HepG2 (cell line): ENCODE results near the gene CLCA1. TPM values are rescaled to one million over a fixed set of nuclear protein-coding genes. Genes with fewer than 3 reads are reported as not detected.

Source experiments
- ATAC-seq: fragments of 200-7000 bp; cut with Tn5 transposase; 3 replicates; pipeline ENCODE4 v1.9.1; 2020; ENCODE audit warnings: mild to moderate bottlenecking, moderate library complexity
- BruUV-seq: library from RNA; stranded (reverse); fragments of 400-500 nt; replicated peaks from 2 replicates; lab custom pipeline; 2021; lab: Mats Ljungman, UMichigan
- CTCF ChIA-PET: fragments of 300-600 bp; formaldehyde crosslinking; extraction: SDS; loops from one replicate; lab custom pipeline; 2021; ENCODE audit warnings: low total read pairs, inconsistent platforms, low intra/inter-chr PET ratio; lab: Yijun Ruan, JAX
- POLR2A ChIA-PET: fragments of 350-600 bp; sonication (Branson Sonifier 250); formaldehyde crosslinking; loops from one replicate; lab custom pipeline; 2020; ENCODE audit warnings: antibody characterized with exemption, inconsistent platforms; lab: Yijun Ruan, JAX
- DNase-seq: peaks from one replicate; pipeline ENCODE4 v3.0.0-alpha.2; 2015; ENCODE audit warnings: low spot score
- FAIRE-seq: peaks from 3 replicates; lab custom pipeline; 2011; peaks lifted over from hg19 to GRCh38; lab: Jason Lieb, UNC
- H2AFZ ChIP-seq: one replicate; pipeline ENCODE4 v1.6.1; 2011; ENCODE audit warnings: low read length, inconsistent platforms
- H3K27ac ChIP-seq: fragments of 300-600 bp; 3 replicates; pipeline ENCODE4 v1.8.0; 2011; ENCODE audit warnings: mixed run types, mild to moderate bottlenecking, mixed read lengths, low read length, inconsistent platforms; ENCODE audit not compliant: insufficient read depth; ENCODE audit errors: extremely low read length
- H3K27me3 ChIP-seq, 2 experiments: fragments of 200-600 bp in 1 of 2; 2 replicates in 1 of 2; 3 replicates in 1 of 2; pipeline versions ENCODE4 v1.6.0 to v1.8.0; 2011; ENCODE audit warnings: low read length in 2 of 2, mild to moderate bottlenecking in 2 of 2, moderate library complexity in 2 of 2, inconsistent platforms in 1 of 2; ENCODE audit not compliant: insufficient read depth in 2 of 2, control insufficient read depth in 1 of 2
- H3K36me3 ChIP-seq, 2 experiments: fragments of 200-600 bp in 1 of 2; replicated peaks in 1 of 2; 2 replicates in 1 of 2; 3 replicates in 1 of 2; pipeline versions ENCODE4 v1.5.1 to v1.8.0; 2011; ENCODE audit warnings: low read length in 2 of 2, inconsistent platforms in 1 of 2; ENCODE audit not compliant: insufficient read depth in 2 of 2, control insufficient read depth in 1 of 2
- H3K4me1 ChIP-seq: 2 replicates; pipeline ENCODE4 v1.5.1; 2012; ENCODE audit warnings: low read length, inconsistent platforms; ENCODE audit not compliant: insufficient read depth
- H3K4me2 ChIP-seq: 2 replicates; pipeline ENCODE4 v1.6.0; 2011; ENCODE audit warnings: low read depth, low read length, inconsistent platforms
- H3K4me3 ChIP-seq, 3 experiments: fragments of 200-600 bp in 1 of 3; sonication (generic), shearing (Covaris generic) in 1 of 3; replicated peaks in 1 of 3; 2 replicates each; pipeline ENCODE4 v1.5.1; 2011 to 2016; ENCODE audit warnings: low read length in 3 of 3, inconsistent platforms in 2 of 3, low read depth in 2 of 3, mild to moderate bottlenecking in 2 of 3, control low read depth in 1 of 3, mixed read lengths in 1 of 3; ENCODE audit not compliant: insufficient read depth in 1 of 3
- H3K79me2 ChIP-seq: one replicate; pipeline ENCODE4 v1.6.1; 2011; ENCODE audit warnings: low read length, inconsistent platforms; ENCODE audit not compliant: insufficient read depth
- H3K9ac ChIP-seq: 2 replicates; pipeline ENCODE4 v1.6.0; 2011; ENCODE audit warnings: mild to moderate bottlenecking, low read depth, low read length, inconsistent platforms; ENCODE audit not compliant: insufficient read depth
- H3K9me3 ChIP-seq: 2 replicates; pipeline ENCODE4 v1.5.1; 2012; ENCODE audit warnings: mild to moderate bottlenecking, low read length
- H4K20me1 ChIP-seq: 2 replicates; pipeline ENCODE4 v1.6.0; 2011; ENCODE audit warnings: inconsistent platforms, mild to moderate bottlenecking, low read length, moderate library complexity; ENCODE audit not compliant: insufficient read depth
- EP300 ChIP-seq, 3 experiments: sonication (generic) in 1 of 3; formaldehyde crosslinking in 1 of 3; IDR thresholded peaks; 2 replicates each; pipeline versions ENCODE4 v1.5.1 to v1.6.1; 2011 to 2020; ENCODE audit warnings: low read depth in 2 of 3, low read length in 2 of 3, borderline replicate concordance in 1 of 3, improper control_type of control experiment in 1 of 3, mild to moderate bottlenecking in 1 of 3, missing genetic modification reagents in 1 of 3, moderate library complexity in 1 of 3
- ETV6 ChIP-seq: sonication (generic); formaldehyde crosslinking; conservative IDR thresholded peaks from 2 replicates; pipeline ENCODE4 v1.4.0; 2020; ENCODE audit warnings: missing genetic modification reagents
- KLF11 ChIP-seq: IDR thresholded peaks from 2 replicates; pipeline ENCODE4 v1.6.1; 2016; ENCODE audit warnings: missing compliant biosample characterization
- KLF12 ChIP-seq: sonication (generic); formaldehyde crosslinking; IDR thresholded peaks from 2 replicates; pipeline ENCODE4 v1.4.0; 2020; ENCODE audit warnings: missing genetic modification reagents, borderline replicate concordance
- MIER3 ChIP-seq: IDR thresholded peaks from 2 replicates; pipeline ENCODE4 v1.6.1; 2016; ENCODE audit warnings: missing compliant biosample characterization, borderline replicate concordance
- NPAS2 ChIP-seq: sonication (generic); formaldehyde crosslinking; IDR thresholded peaks from 2 replicates; pipeline ENCODE4 v1.8.0; 2022; ENCODE audit warnings: mild to moderate bottlenecking, missing genetic modification reagents, borderline replicate concordance
- NR1H2 ChIP-seq: sonication (generic); formaldehyde crosslinking; IDR thresholded peaks from 2 replicates; pipeline ENCODE4 v1.8.1; 2022; ENCODE audit warnings: low read depth, missing genetic modification reagents, borderline replicate concordance
- ZFYVE20 ChIP-seq: sonication (generic); formaldehyde crosslinking; IDR thresholded peaks from 2 replicates; pipeline ENCODE4 v1.8.0; 2023; ENCODE audit warnings: low read depth, mild to moderate bottlenecking, moderate library complexity, missing genetic modification reagents, borderline replicate concordance
- WGBS: methylation state at CpG from one replicate; pipeline ENCODE4 v1.1.6; 2017; ENCODE audit warnings: low lambda C conversion rate; 5-methylcytosine and 5-hydroxymethylcytosine counted together
- in situ Hi-C: cut with HindIII; loops from 2 replicates; pipeline ENCODE4 v1.10.0; 2017; ENCODE audit warnings: low pct_unique_long_range_greater_than_20kb; ENCODE audit not compliant: extremely low pct_ligation_motif_present
- intact Hi-C: fragments of 100-400 bp; cut with micrococcal nuclease; formaldehyde crosslinking; loops from one replicate; pipeline ENCODE4 v1.10.0; 2022; ENCODE audit not compliant: unreplicated experiment
- polyA plus RNA-seq, 8 experiments: library from polyadenylated mRNA; depleted of rRNA in 3 of 8; stranded (reverse) in 7 of 8; unstranded in 1 of 8; fragments of >200 nt; fragmentation: Illumina TruSeq in 4 of 8; extraction: Trizol in 4 of 8; gene quantifications; 2 replicates each; pipeline versions ENCODE4 v1.2.1 to v1.2.3, GENCODE V29; 2011 to 2016; ENCODE audit warnings: low read depth in 4 of 8, missing spikeins in 1 of 8, mixed read lengths in 1 of 8; ENCODE audit not compliant: insufficient read depth in 1 of 8
- total RNA-seq, 5 experiments: library from RNA; depleted of rRNA; stranded (reverse); fragments of >200 nt; fragmentation: Illumina TruSeq; extraction: Trizol; gene quantifications; 2 replicates each; pipeline ENCODE4 v1.2.3, GENCODE V29; 2016; ENCODE audit warnings: low read depth in 1 of 5
- TF ChIP-seq, protein P1 (sequence below): sonication (generic); formaldehyde crosslinking; conservative IDR thresholded peaks from 2 replicates; pipeline ENCODE4 v1.8.1; 2023; ENCODE audit warnings: missing genetic modification reagents
- TF ChIP-seq, protein P2 (sequence below): sonication (generic); formaldehyde crosslinking; IDR thresholded peaks from 2 replicates; pipeline ENCODE4 v1.8.0; 2022; ENCODE audit warnings: mild to moderate bottlenecking, missing genetic modification reagents; ENCODE audit not compliant: insufficient replicate concordance
- TF ChIP-seq, protein P3 (sequence below): IDR thresholded peaks from 2 replicates; pipeline ENCODE4 v1.6.1; 2016
- TF ChIP-seq, protein P4 (sequence below): sonication (generic); formaldehyde crosslinking; IDR thresholded peaks from 2 replicates; pipeline ENCODE4 v1.4.0; 2020; ENCODE audit warnings: missing genetic modification reagents

The CLCA1 gene
- total and polyA plus RNA-seq, 2 of the 13 experiments (the other 11 are each of a cell fraction or from before 2014, with no cell fraction given) = not detected

DNA sequence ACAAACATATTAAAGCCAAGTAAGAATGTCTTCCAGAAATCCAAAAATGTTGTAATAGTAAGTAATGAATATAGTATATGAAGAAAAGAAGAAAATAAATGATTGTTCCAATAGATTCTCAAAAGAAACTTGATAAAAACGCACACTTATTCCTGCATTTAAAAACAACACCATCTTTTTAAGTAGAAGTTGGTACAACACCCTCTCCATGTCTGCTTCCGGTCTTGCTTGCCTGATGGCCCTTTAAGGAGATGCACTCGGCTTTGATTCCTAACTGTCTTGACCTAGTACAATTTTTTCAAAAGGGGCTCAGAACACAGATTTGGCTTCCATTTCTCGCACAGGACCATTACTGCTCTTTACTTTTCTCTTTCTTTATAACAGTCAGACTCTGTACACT is 9.0 kb downstream of the CLCA1 start (continued):
- TF ChIP-seq, protein P1, sequence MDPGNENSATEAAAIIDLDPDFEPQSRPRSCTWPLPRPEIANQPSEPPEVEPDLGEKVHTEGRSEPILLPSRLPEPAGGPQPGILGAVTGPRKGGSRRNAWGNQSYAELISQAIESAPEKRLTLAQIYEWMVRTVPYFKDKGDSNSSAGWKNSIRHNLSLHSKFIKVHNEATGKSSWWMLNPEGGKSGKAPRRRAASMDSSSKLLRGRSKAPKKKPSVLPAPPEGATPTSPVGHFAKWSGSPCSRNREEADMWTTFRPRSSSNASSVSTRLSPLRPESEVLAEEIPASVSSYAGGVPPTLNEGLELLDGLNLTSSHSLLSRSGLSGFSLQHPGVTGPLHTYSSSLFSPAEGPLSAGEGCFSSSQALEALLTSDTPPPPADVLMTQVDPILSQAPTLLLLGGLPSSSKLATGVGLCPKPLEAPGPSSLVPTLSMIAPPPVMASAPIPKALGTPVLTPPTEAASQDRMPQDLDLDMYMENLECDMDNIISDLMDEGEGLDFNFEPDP = no peak
- TF ChIP-seq, protein P2, sequence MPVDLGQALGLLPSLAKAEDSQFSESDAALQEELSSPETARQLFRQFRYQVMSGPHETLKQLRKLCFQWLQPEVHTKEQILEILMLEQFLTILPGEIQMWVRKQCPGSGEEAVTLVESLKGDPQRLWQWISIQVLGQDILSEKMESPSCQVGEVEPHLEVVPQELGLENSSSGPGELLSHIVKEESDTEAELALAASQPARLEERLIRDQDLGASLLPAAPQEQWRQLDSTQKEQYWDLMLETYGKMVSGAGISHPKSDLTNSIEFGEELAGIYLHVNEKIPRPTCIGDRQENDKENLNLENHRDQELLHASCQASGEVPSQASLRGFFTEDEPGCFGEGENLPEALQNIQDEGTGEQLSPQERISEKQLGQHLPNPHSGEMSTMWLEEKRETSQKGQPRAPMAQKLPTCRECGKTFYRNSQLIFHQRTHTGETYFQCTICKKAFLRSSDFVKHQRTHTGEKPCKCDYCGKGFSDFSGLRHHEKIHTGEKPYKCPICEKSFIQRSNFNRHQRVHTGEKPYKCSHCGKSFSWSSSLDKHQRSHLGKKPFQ = no peak
- TF ChIP-seq KLF12 (CRISPR knock-in tag) = no peak
- TF ChIP-seq, protein P3, sequence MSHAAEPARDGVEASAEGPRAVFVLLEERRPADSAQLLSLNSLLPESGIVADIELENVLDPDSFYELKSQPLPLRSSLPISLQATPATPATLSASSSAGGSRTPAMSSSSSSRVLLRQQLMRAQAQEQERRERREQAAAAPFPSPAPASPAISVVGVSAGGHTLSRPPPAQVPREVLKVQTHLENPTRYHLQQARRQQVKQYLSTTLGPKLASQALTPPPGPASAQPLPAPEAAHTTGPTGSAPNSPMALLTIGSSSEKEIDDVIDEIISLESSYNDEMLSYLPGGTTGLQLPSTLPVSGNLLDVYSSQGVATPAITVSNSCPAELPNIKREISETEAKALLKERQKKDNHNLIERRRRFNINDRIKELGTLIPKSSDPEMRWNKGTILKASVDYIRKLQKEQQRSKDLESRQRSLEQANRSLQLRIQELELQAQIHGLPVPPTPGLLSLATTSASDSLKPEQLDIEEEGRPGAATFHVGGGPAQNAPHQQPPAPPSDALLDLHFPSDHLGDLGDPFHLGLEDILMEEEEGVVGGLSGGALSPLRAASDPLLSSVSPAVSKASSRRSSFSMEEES (CRISPR knock-in tag) = no peak

DNA sequence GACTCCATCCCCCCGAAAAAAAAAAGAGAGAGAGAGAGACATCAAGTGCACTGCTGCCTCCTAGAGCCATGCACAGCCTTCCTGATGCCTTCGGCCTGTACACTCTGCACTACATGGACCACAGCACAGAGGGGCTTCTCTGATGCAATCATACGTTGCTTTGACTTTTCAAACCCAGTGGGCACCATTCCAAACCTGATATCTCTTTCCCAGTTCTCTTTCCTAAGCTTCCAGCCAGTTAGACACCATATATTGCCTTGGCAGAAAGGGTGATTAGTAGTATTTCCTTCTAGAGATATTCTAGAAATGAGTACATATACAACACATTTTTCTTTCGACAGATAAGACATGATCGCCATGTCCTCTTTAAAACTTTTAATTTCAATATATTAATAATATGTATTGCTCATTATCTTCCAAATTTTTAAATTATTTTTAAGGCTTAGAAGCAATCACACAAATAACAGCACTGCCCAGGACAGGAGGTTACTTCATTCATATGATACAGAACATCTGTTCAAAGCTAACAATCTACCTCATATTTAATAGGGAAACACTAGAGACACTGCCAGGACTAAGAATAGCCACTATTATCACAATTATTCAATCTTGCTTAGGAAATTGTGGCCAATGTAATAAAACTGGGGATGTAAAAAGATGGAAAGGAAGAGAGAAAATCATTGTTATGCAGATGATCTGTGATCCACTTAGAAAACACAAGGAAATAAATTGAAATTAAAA is 9.9 kb downstream of the CLCA1 start:
- Histone ChIP-seq H3K27me3 (no peaks in the 10 kb centered on the region; a peak in 1 of 5 replicates), H3K27ac (no peak overlapping the region), H4K20me1 (no peaks in the 10 kb centered on the region), H3K4me3 (no peak overlapping the region), H3K9ac (no peak overlapping the region), H3K79me2 (no peaks in the 10 kb centered on the region), H3K9me3 (no peaks in the 10 kb centered on the region), H3K4me1 (no peaks in the 10 kb centered on the region), H3K4me2 (no peak overlapping the region), H2AFZ (no peak overlapping the region), H3K36me3 (no peaks in the 10 kb centered on the region)
- intact Hi-C loops = no loop called here
- ChIA-PET CTCF (no interaction called here), POLR2A (no interaction called here)
- no TSS peak for BruUV-seq
- FAIRE-seq (no peak), ATAC-seq (no peak), DNase-seq (no peak)
- no peak for TF ChIP-seq ETV6
- no peak for TF ChIP-seq NPAS2
- TF ChIP-seq MIER3 (CRISPR knock-in tag) = no peak
- TF ChIP-seq NR1H2 (CRISPR knock-in tag) = no peak
- TF ChIP-seq ZFYVE20 = no peak
- TF ChIP-seq KLF11 (CRISPR knock-in tag) = no peak
- no peak for TF ChIP-seq EP300 (IDR thresholded peaks at IDR 0.05; ENCODE audit: low read depth in 2 of 2, low read length in 2 of 2)
- TF ChIP-seq EP300 (CRISPR knock-in tag; IDR thresholded peaks at IDR 0.05; ENCODE audit: borderline replicate concordance) = no peak
- TF ChIP-seq, protein P4, sequence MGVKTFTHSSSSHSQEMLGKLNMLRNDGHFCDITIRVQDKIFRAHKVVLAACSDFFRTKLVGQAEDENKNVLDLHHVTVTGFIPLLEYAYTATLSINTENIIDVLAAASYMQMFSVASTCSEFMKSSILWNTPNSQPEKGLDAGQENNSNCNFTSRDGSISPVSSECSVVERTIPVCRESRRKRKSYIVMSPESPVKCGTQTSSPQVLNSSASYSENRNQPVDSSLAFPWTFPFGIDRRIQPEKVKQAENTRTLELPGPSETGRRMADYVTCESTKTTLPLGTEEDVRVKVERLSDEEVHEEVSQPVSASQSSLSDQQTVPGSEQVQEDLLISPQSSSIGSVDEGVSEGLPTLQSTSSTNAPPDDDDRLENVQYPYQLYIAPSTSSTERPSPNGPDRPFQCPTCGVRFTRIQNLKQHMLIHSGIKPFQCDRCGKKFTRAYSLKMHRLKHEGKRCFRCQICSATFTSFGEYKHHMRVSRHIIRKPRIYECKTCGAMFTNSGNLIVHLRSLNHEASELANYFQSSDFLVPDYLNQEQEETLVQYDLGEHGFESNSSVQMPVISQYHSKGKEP (CRISPR knock-in tag) = no peak
- WGBS = 11% methylated on average over 5 of the region's 5 CpGs
- in situ Hi-C loops = no loop called here
